RWPE1 (cell line): ENCODE measurements around the gene CNOT6.
A peak's percentile ranks its signal among the peaks of the same experiment; 100 is the strongest.
"Not testable (repeated sequence)": the region's sequence is repeated elsewhere in the genome, so short reads cannot be mapped to it uniquely, and the experiment has no call there.

Source experiments
- CTCF ChIA-PET: fragments of 350-600 bp; sonication (Branson Sonifier 250); formaldehyde crosslinking; extraction: SDS; loops from one replicate; lab custom pipeline; 2021; lab: Yijun Ruan, JAX
- POLR2A ChIA-PET: fragments of 400-600 bp; formaldehyde crosslinking; extraction: SDS; loops from one replicate; lab custom pipeline; 2020; ENCODE audit warnings: antibody characterized with exemption; ENCODE audit not compliant: low non-redundant PET; lab: Yijun Ruan, JAX
- DNase-seq: peaks from one replicate; pipeline ENCODE4 v3.0.0; 2012; ENCODE audit warnings: low spot score
- H3K27ac ChIP-seq: fragments of 450-650 bp; 2 replicates; pipeline ENCODE4 v1.5.1; 2017
- TF ChIP-seq, protein P1 (sequence below): fragments of 450-650 bp; conservative IDR thresholded peaks from 2 replicates; pipeline ENCODE4 v1.5.1; 2017; ENCODE audit warnings: low read depth, mild to moderate bottlenecking

The CNOT6 gene

DNA sequence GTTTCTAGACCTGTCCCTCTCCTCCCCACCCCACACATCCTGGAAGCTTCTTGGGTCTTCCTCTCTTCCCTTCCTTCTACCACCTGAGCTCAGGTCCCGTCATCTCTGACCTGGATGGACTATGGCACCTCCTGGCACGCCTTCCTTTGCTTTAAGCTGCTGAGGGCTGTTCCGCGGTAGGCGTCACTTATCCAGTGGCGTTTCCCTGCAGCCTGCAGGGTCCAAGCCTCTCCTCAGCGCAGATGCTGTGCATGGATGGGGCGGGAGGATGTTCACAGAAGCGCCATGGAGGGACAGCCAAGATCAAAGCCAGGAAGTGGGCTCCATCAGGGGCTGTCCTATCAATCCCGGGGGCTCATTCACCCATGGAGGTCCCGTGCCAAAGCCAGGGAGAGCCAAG lies 23.8 kb upstream of the CNOT6 start:
- CTCF ChIA-PET = interaction anchor here (0.6 to 6.0 kb wide), 11 partner anchors 8 to 673 kb away, joined by 3 to 55 read pairs (median 3); partner anchors contain the start of genes GFPT2 and MAPK9

GRCh38 chr5:180470966-180471582 lies 23.1 kb upstream of the CNOT6 start:
- TF ChIP-seq, protein P1, sequence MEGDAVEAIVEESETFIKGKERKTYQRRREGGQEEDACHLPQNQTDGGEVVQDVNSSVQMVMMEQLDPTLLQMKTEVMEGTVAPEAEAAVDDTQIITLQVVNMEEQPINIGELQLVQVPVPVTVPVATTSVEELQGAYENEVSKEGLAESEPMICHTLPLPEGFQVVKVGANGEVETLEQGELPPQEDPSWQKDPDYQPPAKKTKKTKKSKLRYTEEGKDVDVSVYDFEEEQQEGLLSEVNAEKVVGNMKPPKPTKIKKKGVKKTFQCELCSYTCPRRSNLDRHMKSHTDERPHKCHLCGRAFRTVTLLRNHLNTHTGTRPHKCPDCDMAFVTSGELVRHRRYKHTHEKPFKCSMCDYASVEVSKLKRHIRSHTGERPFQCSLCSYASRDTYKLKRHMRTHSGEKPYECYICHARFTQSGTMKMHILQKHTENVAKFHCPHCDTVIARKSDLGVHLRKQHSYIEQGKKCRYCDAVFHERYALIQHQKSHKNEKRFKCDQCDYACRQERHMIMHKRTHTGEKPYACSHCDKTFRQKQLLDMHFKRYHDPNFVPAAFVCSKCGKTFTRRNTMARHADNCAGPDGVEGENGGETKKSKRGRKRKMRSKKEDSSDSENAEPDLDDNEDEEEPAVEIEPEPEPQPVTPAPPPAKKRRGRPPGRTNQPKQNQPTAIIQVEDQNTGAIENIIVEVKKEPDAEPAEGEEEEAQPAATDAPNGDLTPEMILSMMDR = peak; percentile 98
- POLR2A ChIA-PET = no interaction called here
- DNase-seq = peak; percentile 72
- H3K27ac ChIP-seq = no peak overlapping the region
- CTCF ChIA-PET = interaction anchor here (0.6 to 6.0 kb wide), 16 partner anchors 9 to 567 kb away, joined by 3 to 55 read pairs (median 3); partner anchors contain the start of genes GFPT2 and MAPK9

More for the DNA sequence above, 23.8 kb upstream of the CNOT6 start:
- TF ChIP-seq, protein P1 = no peak
- H3K27ac ChIP-seq = no peak overlapping the region
- POLR2A ChIA-PET = no interaction called here
- DNase-seq = no peak

GRCh38 chr5:180471866-180472265 lies 22.3 kb upstream of the CNOT6 start:
- ChIA-PET POLR2A (no interaction called here), CTCF (interaction anchor here (0.6 to 6.0 kb wide), 8 partner anchors 10 to 354 kb away, joined by 3 to 55 read pairs (median 4); no protein-coding TSS in a partner anchor)
- TF ChIP-seq, protein P1 = no peak
- DNase-seq = no peak
- no peak overlapping the region for H3K27ac ChIP-seq

- no peak for DNase-seq
- no peak overlapping the region for H3K27ac ChIP-seq
- ChIA-PET CTCF (interaction anchor here (0.5 to 6.0 kb wide), 4 partner anchors 17 to 178 kb away, joined by 3 to 55 read pairs (median 12); no protein-coding TSS in a partner anchor), POLR2A (no interaction called here)
- TF ChIP-seq, protein P1 = no peak
These were observed 21.9 kb upstream of the CNOT6 start for GRCh38 chr5:180472269-180472668.

- CTCF ChIA-PET = interaction anchor here (0.6 to 6.0 kb wide), 4 partner anchors 14 to 179 kb away, joined by 5 to 55 read pairs (median 13); partner anchors contain the start of gene CNOT6
- POLR2A ChIA-PET = interaction anchor here (0.6 kb wide), 1 partner anchor 263 kb away, joined by 3 read pairs; no protein-coding TSS in a partner anchor
- DNase-seq, H3K27ac ChIP-seq: not testable (repeated sequence)
These were observed 20.8 kb upstream of the CNOT6 start for GRCh38 chr5:180473386-180473785.

GRCh38 chr5:180474569-180474968 lies 19.6 kb upstream of the CNOT6 start:
- TF ChIP-seq, protein P1 = no peak
- POLR2A ChIA-PET = no interaction called here
- CTCF ChIA-PET = interaction anchor here (6.0 kb wide), 1 partner anchor 180 kb away, joined by 55 read pairs; no protein-coding TSS in a partner anchor
- H3K27ac ChIP-seq = no peak overlapping the region
- no peak for DNase-seq

- H3K27ac ChIP-seq, DNase-seq, POLR2A ChIA-PET: not testable (repeated sequence)
- CTCF ChIA-PET = interaction anchor here (0.5 kb wide), 1 partner anchor 182 kb away, joined by 3 read pairs; no protein-coding TSS in a partner anchor
These were observed 18.1 kb upstream of the CNOT6 start for GRCh38 chr5:180475969-180476524.
